ENCODE measurements around the gene HCN2. TPM values are rescaled to one million over a fixed set of nuclear protein-coding genes. Genes with fewer than 3 reads are reported as not detected.

HCN2 gene
- total and polyA plus RNA-seq, 2 of the 13 experiments (the other 11 are each of a cell fraction or from before 2014, with no cell fraction given): 0.01 TPM; not detected in 1

GRCh38 chr19:664913-665443 lies 75.3 kb downstream of the HCN2 start (continued):
- TF ChIP-seq HMGXB4 (CRISPR knock-in tag; IDR thresholded peaks at IDR 0.05; ENCODE audit: borderline replicate concordance in 1 of 2, low read depth in 1 of 2): peak; percentile 64 to 79; a peak in 3 of 4 replicates
- TF ChIP-seq FOXJ3 (CRISPR knock-in tag; IDR thresholded peaks at IDR 0.05; ENCODE audit: borderline replicate concordance): no peak
- no peak for TF ChIP-seq ZNF577 (CRISPR knock-in tag; IDR thresholded peaks at IDR 0.05; ENCODE audit: borderline replicate concordance, low read depth)
- no peak for TF ChIP-seq ZIK1 (CRISPR knock-in tag; IDR thresholded peaks at IDR 0.05; ENCODE audit: borderline replicate concordance, low read depth)
- TF ChIP-seq, protein P1, sequence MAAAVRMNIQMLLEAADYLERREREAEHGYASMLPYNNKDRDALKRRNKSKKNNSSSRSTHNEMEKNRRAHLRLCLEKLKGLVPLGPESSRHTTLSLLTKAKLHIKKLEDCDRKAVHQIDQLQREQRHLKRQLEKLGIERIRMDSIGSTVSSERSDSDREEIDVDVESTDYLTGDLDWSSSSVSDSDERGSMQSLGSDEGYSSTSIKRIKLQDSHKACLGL (CRISPR knock-in tag; IDR thresholded peaks at IDR 0.05): peak; percentile 86
- TF ChIP-seq MIER2 (CRISPR knock-in tag; IDR thresholded peaks at IDR 0.05): 0 out of 2 replicates have a peak, but pooled peaks have one; percentile 41
- TF ChIP-seq XRCC5 (optimal IDR thresholded peaks at IDR 0.05; ENCODE audit: low read length): peak; percentile 52
- no peak for TF ChIP-seq KAT2B (IDR thresholded peaks at IDR 0.05; ENCODE audit: borderline replicate concordance, low read depth, low read length)
- 0 out of 2 replicates have a peak, but pooled peaks have one; percentile 51 for TF ChIP-seq ZNF335 (CRISPR knock-in tag; IDR thresholded peaks at IDR 0.05)
- TF ChIP-seq ZNF563 (CRISPR knock-in tag; IDR thresholded peaks at IDR 0.05): peak; percentile 83; the same call in 1 of the 2 replicates
- TF ChIP-seq, protein P2, sequence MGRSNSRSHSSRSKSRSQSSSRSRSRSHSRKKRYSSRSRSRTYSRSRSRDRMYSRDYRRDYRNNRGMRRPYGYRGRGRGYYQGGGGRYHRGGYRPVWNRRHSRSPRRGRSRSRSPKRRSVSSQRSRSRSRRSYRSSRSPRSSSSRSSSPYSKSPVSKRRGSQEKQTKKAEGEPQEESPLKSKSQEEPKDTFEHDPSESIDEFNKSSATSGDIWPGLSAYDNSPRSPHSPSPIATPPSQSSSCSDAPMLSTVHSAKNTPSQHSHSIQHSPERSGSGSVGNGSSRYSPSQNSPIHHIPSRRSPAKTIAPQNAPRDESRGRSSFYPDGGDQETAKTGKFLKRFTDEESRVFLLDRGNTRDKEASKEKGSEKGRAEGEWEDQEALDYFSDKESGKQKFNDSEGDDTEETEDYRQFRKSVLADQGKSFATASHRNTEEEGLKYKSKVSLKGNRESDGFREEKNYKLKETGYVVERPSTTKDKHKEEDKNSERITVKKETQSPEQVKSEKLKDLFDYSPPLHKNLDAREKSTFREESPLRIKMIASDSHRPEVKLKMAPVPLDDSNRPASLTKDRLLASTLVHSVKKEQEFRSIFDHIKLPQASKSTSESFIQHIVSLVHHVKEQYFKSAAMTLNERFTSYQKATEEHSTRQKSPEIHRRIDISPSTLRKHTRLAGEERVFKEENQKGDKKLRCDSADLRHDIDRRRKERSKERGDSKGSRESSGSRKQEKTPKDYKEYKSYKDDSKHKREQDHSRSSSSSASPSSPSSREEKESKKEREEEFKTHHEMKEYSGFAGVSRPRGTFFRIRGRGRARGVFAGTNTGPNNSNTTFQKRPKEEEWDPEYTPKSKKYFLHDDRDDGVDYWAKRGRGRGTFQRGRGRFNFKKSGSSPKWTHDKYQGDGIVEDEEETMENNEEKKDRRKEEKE (IDR thresholded peaks at IDR 0.05): no peak
- TF ChIP-seq, protein P3, sequence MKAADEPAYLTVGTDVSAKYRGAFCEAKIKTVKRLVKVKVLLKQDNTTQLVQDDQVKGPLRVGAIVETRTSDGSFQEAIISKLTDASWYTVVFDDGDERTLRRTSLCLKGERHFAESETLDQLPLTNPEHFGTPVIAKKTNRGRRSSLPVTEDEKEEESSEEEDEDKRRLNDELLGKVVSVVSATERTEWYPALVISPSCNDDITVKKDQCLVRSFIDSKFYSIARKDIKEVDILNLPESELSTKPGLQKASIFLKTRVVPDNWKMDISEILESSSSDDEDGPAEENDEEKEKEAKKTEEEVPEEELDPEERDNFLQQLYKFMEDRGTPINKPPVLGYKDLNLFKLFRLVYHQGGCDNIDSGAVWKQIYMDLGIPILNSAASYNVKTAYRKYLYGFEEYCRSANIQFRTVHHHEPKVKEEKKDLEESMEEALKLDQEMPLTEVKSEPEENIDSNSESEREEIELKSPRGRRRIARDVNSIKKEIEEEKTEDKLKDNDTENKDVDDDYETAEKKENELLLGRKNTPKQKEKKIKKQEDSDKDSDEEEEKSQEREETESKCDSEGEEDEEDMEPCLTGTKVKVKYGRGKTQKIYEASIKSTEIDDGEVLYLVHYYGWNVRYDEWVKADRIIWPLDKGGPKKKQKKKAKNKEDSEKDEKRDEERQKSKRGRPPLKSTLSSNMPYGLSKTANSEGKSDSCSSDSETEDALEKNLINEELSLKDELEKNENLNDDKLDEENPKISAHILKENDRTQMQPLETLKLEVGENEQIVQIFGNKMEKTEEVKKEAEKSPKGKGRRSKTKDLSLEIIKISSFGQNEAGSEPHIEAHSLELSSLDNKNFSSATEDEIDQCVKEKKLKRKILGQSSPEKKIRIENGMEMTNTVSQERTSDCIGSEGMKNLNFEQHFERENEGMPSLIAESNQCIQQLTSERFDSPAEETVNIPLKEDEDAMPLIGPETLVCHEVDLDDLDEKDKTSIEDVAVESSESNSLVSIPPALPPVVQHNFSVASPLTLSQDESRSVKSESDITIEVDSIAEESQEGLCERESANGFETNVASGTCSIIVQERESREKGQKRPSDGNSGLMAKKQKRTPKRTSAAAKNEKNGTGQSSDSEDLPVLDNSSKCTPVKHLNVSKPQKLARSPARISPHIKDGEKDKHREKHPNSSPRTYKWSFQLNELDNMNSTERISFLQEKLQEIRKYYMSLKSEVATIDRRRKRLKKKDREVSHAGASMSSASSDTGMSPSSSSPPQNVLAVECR (CRISPR knock-in tag; IDR thresholded peaks at IDR 0.05; ENCODE audit: borderline replicate concordance): peak; percentile 70
- no peak for TF ChIP-seq ZNF296 (CRISPR knock-in tag; conservative IDR thresholded peaks at IDR 0.05)
- no peak for TF ChIP-seq CCAR2 (optimal IDR thresholded peaks at IDR 0.05; ENCODE audit: low read depth, low read length)
- peak; percentile 59; the same call in 1 of the 2 replicates for TF ChIP-seq ZNF580 (CRISPR knock-in tag; IDR thresholded peaks at IDR 0.05; ENCODE audit: borderline replicate concordance, low read depth)
- no peak for TF ChIP-seq MED13 (CRISPR knock-in tag; IDR thresholded peaks at IDR 0.05)
- TF ChIP-seq ZNF788 (CRISPR knock-in tag; IDR thresholded peaks at IDR 0.05; ENCODE audit: borderline replicate concordance): peak; percentile 71; the same call in 1 of the 2 replicates

All from HepG2 (cell line).